GM18858 (cell line): ENCODE results near the gene UNC5A.
"Not testable (repeated sequence)": the region's sequence is repeated elsewhere in the genome, so short reads cannot be mapped to it uniquely, and the experiment has no call there.

ENCODE experiments used
- ATAC-seq: cut with Tn5 transposase; IDR thresholded peaks from one replicate; pipeline ENCODE4 v1.9.1; 2021; ENCODE audit not compliant: unreplicated experiment

UNC5A gene

DNA sequence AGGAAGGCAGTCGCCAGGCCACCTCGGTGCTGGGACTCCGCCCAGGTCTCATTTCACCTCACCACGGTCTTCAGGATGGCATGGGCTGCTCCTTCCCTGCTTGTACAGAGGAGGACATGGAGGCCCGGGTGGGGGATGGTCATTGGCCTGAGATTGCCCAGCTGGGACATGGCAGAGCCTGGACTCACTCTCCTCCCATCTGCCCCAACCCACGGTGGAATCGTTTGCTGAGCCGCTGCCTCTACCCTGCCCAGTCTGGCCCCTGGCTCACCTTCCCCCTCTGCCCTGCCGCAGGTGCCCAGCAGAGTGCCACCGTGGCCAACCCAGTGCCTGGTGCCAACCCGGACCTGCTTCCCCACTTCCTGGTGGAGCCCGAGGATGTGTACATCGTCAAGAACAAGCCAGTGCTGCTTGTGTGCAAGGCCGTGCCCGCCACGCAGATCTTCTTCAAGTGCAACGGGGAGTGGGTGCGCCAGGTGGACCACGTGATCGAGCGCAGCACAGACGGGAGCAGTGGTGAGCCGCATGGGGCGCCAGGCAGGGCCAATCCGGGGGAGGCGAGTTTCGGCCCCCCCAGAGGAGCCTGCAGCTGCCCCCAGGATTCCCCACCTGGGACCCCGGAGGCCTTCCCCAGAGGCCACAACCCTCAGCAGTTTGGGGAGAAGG is 52.1 kb downstream of the UNC5A start:
- no peak for ATAC-seq

DNA sequence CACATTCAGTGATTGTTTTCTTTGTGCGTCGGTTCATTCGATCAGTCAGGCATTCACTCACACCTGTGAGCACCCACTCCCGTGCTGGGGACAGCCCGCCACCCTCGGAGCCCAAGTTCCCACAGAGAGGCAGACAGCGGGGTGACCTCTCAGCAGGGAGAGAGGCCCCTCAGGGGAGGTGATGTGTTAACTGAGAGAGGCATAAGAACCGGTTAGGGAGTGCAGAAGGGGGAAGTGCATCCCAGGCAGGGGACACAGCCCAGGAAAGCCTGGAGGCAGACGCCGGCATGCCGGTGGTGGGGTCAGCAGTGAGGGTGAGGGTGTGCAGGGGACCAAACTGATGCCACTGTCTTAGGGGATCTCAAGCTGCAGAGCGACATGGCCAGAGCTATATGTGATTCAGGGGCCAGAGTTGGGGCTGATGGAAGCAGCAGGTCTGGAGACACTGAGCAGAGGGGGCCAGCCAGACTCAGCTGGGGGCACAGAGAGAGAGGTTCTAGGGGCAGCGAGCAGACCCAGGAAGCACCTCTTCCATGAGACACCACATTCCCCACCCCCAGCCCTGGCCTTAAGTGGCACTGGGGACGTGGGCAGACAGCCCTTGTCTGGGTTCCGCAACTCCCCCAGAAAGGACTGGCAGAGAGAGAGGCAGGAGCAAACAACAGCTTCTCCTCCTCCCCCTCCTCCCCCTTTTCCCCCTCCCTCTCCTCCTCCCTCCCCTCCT is 52.8 kb downstream of the UNC5A start:
- no peak for ATAC-seq

DNA sequence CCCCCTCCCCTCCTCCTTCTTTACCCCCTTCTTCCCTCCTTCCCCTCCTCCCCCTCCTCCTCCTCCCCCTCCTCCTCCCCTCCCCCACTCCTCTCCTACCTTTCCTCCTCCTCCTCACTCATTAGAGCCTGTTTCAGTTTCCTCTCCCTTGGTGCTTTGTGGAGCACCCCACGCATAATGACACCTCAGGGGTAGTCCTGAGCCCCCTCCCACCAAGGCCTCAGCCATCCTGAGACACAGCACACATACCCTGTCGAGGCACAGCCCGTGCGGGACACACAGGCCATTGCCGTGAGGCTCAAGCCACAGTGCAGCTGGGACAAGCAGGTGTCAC is 53.4 kb downstream of the UNC5A start:
- ATAC-seq, result no peak

DNA sequence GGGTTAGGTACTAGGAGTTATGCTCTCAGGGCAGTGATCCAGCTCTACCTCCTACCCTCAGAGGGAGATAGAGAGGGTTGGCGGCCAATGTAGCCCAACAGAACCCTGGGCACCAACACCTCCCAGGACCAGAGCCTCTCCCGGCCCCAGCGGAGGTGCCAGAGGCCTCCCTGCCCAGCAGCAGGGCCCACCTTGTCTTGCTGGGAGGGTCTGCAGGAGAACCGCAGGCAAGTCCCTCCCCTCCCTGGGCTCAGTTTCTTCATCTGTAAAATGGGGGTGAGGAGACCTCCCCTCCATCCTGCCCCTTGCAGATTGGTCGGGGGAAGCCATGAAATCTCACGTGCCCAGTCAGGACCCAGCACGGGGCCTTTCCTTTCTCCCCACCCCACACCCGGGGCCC is 54.4 kb downstream of the UNC5A start:
- ATAC-seq, result no peak

DNA sequence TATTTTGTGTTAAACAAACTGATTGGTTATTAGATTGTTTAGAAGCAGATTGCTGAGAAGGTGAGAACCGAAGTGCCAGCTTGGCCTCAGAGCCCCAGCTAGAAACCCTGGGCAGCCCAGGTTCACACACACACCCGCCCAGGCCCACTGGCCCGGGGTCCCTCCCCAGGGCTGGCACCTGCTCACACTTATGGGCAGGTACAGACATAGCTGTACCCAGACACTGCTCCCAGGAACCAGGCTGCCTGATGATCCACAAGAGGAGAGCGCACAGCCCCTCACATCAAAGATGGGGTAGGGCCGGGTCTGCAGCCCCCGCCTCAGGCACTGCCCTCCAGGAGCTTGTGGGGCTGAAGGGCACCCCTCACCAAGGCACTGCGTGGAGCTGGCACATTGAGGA is 55.6 kb downstream of the UNC5A start:
- ATAC-seq, result no peak

DNA sequence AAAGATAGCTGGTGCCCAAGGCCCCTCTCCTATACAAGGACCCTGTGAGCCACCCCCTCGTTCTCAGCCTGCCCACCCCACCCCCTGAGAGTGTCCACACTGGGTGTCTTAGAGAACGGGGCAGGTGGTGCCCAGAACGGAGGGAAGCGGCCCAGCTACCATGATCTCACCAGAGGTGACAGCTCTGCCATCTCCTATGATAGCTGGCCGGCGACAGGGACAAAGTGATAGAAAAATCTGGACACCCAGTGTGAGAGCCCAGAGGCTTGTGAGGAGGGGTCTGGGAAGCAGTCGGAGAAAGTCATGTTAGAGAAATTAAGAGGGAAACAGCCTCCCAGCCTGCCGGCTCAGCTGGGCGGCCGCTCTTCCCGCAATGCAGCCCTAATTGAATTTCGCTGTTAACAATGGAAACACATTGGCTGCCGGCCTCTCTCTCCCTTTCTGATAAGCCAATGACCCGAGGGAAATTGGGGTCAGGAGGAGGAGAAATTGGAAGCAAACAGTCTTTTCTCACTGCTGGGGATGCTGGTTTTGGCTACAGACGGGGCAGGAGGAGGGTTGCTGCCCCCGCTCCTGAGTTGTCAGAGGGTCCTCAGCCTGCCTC is 56.5 kb downstream of the UNC5A start:
- no peak for ATAC-seq

DNA sequence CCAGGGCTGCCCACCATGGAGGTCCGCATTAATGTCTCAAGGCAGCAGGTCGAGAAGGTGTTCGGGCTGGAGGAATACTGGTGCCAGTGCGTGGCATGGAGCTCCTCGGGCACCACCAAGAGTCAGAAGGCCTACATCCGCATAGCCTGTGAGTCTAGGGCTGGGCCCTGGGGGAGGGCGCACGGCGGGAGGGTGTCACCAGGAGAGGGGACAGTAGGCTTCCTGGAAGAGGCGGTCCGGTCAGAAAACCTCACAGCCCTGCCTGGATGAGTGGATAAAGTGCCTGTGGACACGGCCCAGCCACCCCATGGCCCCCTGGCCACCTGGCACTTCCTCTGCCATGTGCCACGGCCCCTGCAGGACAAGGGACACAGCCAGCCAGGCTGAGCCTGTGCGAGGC is 57.8 kb downstream of the UNC5A start:
- ATAC-seq, result no peak

DNA sequence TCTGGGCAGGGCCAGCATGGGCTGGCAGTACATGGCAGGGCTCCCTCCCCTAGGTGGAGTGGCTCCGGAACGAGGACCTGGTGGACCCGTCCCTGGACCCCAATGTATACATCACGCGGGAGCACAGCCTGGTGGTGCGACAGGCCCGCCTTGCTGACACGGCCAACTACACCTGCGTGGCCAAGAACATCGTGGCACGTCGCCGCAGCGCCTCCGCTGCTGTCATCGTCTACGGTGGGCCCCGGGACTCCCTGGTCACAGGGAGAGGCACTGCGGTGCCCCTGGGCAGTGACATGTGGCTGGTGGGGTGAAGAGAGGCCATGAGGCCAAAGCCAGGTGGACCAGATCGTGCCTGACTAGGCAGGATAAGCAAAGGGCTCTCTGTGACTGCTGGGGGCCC is 58.4 kb downstream of the UNC5A start:
- ATAC-seq, result no peak

DNA sequence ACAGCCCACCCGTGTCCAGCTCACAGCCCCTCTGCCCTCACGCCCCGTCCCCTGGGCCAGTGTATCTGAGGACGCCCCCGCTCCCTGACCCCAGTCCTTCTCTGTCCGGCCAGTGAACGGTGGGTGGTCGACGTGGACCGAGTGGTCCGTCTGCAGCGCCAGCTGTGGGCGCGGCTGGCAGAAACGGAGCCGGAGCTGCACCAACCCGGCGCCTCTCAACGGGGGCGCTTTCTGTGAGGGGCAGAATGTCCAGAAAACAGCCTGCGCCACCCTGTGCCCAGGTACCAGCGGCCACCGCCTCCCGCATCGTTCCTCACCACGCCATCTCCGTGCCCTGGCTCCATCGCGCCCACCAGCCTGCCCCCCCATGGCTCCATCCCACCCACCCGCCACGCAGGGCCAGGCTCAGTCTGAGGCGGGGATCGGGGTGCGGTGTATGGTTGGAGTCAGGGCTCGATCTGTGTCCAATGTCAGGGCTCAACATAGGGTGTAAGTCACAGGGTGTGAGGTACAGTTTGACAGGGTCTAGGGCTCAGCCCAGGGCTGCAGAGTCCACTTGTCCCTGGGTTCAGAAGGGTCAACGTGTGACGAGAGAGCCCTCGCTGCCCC is 59.2 kb downstream of the UNC5A start:
- no peak for ATAC-seq

DNA sequence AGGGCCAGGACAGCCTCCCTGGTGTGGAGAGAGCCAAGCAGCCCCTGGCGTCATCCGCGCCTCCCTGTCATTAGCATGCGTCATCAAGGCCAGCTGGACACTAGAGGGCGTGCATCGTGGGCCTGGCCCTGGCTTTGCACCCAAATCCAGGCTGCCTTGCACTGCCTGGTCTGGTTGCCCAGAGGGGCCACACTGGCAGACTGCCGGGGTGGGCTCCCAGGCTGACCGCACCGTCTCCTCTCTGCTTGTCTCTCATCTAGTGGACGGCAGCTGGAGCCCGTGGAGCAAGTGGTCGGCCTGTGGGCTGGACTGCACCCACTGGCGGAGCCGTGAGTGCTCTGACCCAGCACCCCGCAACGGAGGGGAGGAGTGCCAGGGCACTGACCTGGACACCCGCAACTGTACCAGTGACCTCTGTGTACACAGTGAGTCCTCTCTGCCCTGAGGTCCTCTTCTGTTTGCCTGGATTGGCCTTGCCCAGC is 59.8 kb downstream of the UNC5A start:
- no peak for ATAC-seq

DNA sequence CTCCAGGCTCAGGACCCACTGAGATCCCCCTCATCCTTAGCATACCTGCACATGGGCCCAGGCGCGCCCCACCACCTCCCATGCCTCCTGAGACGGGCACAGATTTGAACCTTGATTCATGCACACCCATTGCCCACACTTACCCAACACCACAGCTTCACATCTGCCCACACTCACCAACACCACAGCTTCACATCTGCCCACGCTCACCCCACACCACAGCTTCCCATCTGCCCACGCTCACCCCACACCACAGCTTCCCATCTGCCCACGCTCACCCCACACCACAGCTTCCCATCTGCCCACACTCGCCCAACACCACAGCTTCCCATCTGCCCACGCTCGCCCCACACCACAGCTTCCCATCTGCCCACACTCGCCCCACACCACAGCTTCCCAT is 60.3 kb downstream of the UNC5A start:
- not testable (repeated sequence) for ATAC-seq

DNA sequence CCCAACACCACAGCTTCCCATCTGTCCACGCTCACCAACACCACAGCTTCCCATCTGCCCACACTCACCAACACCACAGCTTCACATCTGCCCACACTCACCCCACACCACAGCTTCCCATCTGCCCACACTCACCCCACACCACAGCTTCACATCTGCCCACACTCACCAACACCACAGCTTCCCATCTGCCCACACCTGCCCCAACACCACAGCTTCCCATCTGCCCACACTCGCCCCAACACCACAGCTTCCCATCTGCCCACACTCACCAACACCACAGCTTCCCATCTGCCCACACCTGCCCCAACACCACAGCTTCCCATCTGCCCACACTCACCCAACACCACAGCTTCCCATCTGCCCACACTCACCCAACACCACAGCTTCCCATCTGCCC is 62.2 kb downstream of the UNC5A start:
- ATAC-seq, result not testable (repeated sequence)

DNA sequence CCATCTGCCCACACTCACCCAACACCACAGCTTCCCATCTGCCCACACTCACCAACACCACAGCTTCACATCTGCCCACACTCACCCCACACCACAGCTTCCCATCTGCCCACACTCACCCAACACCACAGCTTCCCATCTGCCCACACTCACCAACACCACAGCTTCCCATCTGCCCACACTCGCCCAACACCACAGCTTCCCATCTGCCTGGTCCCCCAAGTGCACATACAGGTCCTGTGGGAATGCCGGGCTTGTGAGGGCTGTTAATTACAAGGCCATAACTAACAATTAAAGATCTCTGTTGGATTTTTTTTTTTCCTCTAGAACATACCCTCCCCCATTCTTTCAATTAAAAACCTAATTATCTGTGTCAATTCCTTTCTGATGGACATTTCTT is 62.7 kb downstream of the UNC5A start:
- not testable (repeated sequence) for ATAC-seq

DNA sequence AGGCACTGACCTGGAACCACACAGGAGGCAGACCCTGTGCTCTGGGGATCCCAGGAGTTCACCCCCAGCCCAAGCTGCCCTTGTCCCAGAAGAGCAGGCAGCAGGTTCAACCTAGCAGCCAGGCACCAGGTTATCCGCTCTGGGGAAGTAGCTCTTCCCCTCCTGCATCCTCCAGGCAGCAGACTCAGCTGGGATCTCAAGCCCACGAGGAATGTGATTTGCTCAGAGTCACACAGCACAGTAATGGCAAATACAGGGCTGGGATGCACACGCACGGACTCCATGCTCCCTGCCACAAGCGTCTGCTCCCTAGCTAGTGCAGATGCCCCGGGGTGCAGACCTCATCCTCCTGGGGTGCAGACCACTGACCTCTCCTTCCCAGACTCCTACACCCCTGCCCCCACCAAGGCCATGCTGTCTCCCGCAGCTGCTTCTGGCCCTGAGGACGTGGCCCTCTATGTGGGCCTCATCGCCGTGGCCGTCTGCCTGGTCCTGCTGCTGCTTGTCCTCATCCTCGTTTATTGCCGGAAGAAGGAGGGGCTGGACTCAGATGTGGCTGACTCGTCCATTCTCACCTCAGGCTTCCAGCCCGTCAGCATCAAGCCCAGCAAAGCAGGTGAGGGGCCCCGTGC is 63.3 kb downstream of the UNC5A start:
- ATAC-seq, result no peak

DNA sequence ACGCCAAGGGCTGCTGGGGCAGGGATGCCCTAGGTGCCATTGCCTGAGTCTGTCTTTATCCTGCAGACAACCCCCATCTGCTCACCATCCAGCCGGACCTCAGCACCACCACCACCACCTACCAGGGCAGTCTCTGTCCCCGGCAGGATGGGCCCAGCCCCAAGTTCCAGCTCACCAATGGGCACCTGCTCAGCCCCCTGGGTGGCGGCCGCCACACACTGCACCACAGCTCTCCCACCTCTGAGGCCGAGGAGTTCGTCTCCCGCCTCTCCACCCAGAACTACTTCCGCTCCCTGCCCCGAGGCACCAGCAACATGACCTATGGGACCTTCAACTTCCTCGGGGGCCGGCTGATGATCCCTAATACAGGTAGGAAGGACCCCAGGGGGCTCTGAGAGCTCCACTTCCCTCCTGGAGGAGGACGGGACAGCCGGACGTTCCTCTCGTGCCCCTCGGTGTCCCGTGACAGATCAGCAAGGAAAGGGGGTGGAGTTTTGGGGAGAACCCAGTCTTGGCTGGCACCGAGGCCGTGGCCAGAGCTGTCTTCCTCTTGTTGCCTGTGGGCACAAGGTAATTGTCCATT is 63.9 kb downstream of the UNC5A start:
- ATAC-seq, result no peak

DNA sequence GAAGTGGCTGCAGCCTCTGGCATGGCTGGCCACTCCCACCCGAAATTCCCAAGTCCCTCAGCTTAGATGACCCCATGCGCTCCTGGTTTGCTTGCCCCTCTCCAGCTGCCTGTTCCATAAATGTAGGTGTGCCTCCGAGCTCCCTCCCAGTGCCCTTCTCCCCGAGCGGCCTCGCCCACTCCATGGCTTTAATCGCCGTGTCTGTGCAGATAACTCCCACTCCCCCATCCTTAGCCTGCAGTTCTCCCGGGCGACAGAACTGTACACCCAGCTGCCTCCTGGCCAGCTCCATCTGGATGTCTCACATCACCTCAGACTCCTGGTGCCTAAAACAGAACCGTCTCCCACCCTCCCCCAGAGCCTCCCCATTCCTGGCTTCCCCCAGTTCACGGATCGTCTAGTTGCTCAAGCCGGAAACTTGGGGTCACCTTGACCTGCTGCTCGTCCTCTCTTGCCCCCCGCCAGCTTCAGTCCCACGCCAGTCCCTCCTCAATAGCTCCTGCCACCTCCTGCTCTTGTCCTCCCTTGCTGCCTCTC is 64.7 kb downstream of the UNC5A start:
- no peak for ATAC-seq

DNA sequence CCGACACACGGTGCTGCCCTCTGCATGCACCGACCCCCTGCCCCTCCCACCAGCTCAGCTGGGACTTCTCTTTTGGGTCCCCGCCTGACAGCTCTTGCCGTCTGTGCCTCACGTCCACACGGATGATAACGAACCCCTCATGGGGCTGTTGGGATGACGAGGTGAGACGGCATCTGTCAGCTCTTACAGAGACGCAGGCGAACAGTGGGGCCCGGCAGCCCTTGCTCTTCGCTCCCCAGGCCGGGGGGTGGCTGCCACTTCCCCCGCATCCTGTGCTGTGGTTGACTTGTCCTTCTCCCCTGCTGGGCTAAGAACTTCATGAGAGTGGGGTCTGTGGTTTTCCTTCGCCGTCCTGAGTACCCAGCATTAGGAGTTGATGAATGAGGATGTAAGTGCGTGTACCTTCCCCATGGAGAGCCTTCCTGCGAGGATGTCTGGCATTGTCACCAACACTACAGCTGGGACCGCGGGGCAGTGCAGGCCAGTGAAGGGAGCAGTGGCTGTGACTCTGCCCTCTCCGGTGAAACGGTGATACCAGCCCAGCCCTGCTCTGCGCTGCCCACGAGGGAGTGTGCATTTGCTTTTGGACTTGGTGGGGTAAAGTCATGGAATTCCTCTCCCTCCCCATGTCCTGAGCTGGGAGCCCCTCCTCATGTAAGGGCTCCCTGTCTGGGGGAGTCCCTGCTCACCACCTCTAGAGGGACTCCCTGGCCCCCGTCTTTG is 65.6 kb downstream of the UNC5A start:
- ATAC-seq, result no peak

DNA sequence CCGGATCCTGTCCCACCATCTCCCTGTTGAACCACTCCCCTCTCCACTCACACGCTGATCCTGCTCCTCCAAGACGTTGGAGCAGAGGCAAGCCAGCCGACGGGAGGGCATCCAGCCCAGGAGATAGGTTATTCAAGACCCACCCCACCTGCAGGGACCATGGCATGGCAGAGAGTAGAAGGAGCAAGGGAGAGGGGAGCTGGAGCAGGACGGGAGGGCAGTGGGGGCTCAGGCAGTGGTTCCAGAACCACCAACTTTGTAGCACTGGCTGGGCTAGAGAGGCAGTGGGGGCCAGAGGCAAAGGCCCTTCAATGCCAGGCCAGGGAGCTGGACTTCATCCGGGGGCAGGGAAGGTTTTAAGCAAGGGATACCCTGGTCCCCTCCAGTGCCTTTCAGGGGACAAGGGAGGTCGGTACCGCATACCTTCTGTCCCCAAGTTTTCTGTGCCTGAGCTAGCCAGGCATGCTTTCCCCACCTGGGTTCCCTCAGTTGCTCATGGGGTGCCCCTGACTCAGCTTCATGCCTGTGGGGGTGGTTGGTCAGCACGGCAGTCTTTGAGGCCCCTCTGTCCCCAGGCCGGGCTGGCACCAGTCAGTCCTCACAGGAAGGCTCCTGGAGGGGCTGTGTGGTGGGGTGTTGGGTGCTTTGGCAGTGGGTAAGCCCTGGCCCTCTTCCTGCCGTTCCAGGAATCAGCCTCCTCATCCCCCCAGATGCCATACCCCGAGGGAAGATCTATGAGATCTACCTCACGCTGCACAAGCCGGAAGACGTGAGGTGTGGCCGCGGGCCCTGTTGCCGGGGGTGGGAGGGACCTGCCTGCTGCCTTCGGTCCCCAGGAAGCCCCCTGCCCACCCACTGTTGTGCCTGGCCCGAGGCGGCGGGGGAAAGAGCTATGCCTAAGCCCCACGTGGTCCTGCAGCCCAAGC is 66.4 kb downstream of the UNC5A start:
- no peak for ATAC-seq

DNA sequence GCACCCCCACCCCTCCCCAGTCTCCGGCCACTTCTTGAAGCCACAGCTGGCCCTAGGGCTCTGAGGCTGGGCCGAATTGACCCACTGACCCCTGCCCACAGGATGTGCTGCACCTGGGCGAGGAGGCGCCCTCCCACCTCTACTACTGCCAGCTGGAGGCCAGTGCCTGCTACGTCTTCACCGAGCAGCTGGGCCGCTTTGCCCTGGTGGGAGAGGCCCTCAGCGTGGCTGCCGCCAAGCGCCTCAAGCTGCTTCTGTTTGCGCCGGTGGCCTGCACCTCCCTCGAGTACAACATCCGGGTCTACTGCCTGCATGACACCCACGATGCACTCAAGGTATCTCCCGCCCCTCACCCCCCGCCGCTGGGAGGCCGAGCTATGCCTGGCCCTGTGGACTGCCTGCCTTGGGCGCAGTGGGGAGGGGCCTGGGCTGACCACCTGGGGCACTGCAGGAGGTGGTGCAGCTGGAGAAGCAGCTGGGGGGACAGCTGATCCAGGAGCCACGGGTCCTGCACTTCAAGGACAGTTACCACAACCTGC is 67.5 kb downstream of the UNC5A start:
- ATAC-seq, result no peak
